ENCODE measurements around the gene DSCAML1.

GRCh38 chr11:117524468-117525183, 272.4 kb downstream of the DSCAML1 start:
- TF ChIP-seq POLR2A (IDR thresholded peaks at IDR 0.05): no peak
- TF ChIP-seq CTCF (IDR thresholded peaks at IDR 0.05): no peak
- TF ChIP-seq EP300 (IDR thresholded peaks at IDR 0.05): no peak
- no peak for TF ChIP-seq POLR2AphosphoS5 (IDR thresholded peaks at IDR 0.05)

Data from upper lobe of left lung (tissue), 4 donors.